ENCODE results near the gene UGT1A6. TPM values are rescaled to one million over a fixed set of nuclear protein-coding genes. Genes with fewer than 3 reads are reported as not detected.
"Not testable (repeated sequence)": the region's sequence is repeated elsewhere in the genome, so short reads cannot be mapped to it uniquely, and the experiment has no call there.

The UGT1A6 gene
- total RNA-seq, 1 donor from 2014 or later, result 3.2 TPM

GRCh38 chr2:233655043-233655442 lies 37.6 kb upstream of the UGT1A6 start:
- H3K36me3 ChIP-seq, result no peaks in the 10 kb centered on the region
- no peak for TF ChIP-seq CTCF (IDR thresholded peaks at IDR 0.05)
- no peak for ATAC-seq

GRCh38 chr2:233655943-233656342 lies 36.7 kb upstream of the UGT1A6 start:
- DNase-seq; ATAC-seq; H3K36me3 ChIP-seq; H3K9me3 ChIP-seq; H3K27me3 ChIP-seq; H3K4me3 ChIP-seq; H3K4me1 ChIP-seq; H3K27ac ChIP-seq; intact Hi-C loops (cut with DNase I): not testable (repeated sequence)

More at GRCh38 chr2:233655043-233655442, 37.6 kb upstream of the UGT1A6 start:
- intact Hi-C loops (cut with DNase I), result no loop called here
- H3K9me3 ChIP-seq, result no peaks in the 10 kb centered on the region
- H3K27ac ChIP-seq, result no peak overlapping the region
- DNase-seq, result no peak
- H3K4me3 ChIP-seq, result no peak overlapping the region
- H3K27me3 ChIP-seq, result no peaks in the 10 kb centered on the region
- H3K4me1 ChIP-seq, result no peaks in the 10 kb centered on the region

- Histone ChIP-seq H3K4me1 (no peaks in the 10 kb centered on the region), H3K9me3 (no peaks in the 10 kb centered on the region), H3K36me3 (no peaks in the 10 kb centered on the region), H3K27me3 (no peaks in the 10 kb centered on the region), H3K4me3 (no peak overlapping the region), H3K27ac (no peak overlapping the region)
- TF ChIP-seq CTCF (IDR thresholded peaks at IDR 0.05), result no peak
- intact Hi-C loops (cut with DNase I), result no loop called here
- ATAC-seq, result no peak
- DNase-seq, result no peak
Observed at GRCh38 chr2:233656443-233656842, 36.2 kb upstream of the UGT1A6 start.

- no peaks in the 10 kb centered on the region for H3K9me3 ChIP-seq
- no peak overlapping the region for H3K4me3 ChIP-seq
- no peaks in the 10 kb centered on the region for H3K36me3 ChIP-seq
- DNase-seq (no peak), ATAC-seq (no peak)
- no peak overlapping the region for H3K27ac ChIP-seq
- TF ChIP-seq CTCF (IDR thresholded peaks at IDR 0.05), result no peak
- no peaks in the 10 kb centered on the region for H3K27me3 ChIP-seq
- intact Hi-C loops (cut with DNase I), result no loop called here
- H3K4me1 ChIP-seq, result no peaks in the 10 kb centered on the region
Observed at GRCh38 chr2:233658610-233659009, 34.1 kb upstream of the UGT1A6 start.

- Histone ChIP-seq H3K27ac (no peak overlapping the region), H3K4me3 (no peak overlapping the region), H3K27me3 (no peaks in the 10 kb centered on the region), H3K4me1 (no peaks in the 10 kb centered on the region), H3K36me3 (no peaks in the 10 kb centered on the region), H3K9me3 (no peaks in the 10 kb centered on the region)
- no peak for ATAC-seq
- DNase-seq, result no peak
- TF ChIP-seq CTCF (IDR thresholded peaks at IDR 0.05), result no peak
- intact Hi-C loops (cut with DNase I), result no loop called here
Observed at GRCh38 chr2:233663911-233664310, 28.8 kb upstream of the UGT1A6 start.

GRCh38 chr2:233668605-233669260 lies 24.0 kb upstream of the UGT1A6 start:
- Histone ChIP-seq H3K27me3 (no peaks in the 10 kb centered on the region), H3K9me3 (no peaks in the 10 kb centered on the region), H3K4me3 (no peak overlapping the region), H3K27ac (no peak overlapping the region), H3K36me3 (no peaks in the 10 kb centered on the region), H3K4me1 (no peaks in the 10 kb centered on the region)
- DNase-seq (no peak), ATAC-seq (no peak)
- intact Hi-C loops (cut with DNase I), result no loop called here
- TF ChIP-seq CTCF (IDR thresholded peaks at IDR 0.05), result no peak
